ENCODE data around the gene RNF11. TPM values are rescaled to one million over a fixed set of nuclear protein-coding genes. Genes with fewer than 3 reads are reported as not detected.

The RNF11 gene
- total RNA-seq, 6 experiments from 2014 or later: 114 to 147 (median 128) TPM

DNA sequence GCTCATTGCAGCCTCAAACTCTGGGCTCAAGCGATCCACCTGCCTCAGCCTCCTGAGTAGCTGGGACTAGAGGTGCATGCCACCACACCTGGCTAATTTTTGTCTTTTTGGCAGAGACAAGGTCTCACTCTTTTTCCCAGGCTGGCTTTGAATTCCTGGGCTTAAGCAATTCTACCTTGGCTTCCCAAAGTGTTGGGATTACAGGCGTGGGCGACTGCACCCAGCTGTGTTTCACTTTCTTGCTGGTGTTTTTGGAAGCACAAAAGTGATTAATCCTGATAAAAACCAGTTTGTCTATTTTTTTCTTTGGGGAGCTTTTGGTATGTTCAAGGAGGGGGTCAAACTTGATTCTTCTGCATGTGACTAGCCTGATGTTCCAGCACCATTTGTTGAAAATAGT, 19.3 kb downstream of the RNF11 start:
- Mint-ChIP-seq H3K9me3 (no peaks in the 10 kb centered on the region), H3K4me3 (no peak overlapping the region), H3K27me3 (ENCODE audit: insufficient read depth) (no peaks in the 10 kb centered on the region), H3K36me3 (ENCODE audit: low read depth) (no peaks in the 10 kb centered on the region; the same call in 1 of the 2 replicates), H3K4me1 (ENCODE audit: low read depth) (peaks cover 32% of the 10 kb centered on the region), H3K27ac (no peak overlapping the region)
- no peak for DNase-seq
- TF ChIP-seq, protein P1, sequence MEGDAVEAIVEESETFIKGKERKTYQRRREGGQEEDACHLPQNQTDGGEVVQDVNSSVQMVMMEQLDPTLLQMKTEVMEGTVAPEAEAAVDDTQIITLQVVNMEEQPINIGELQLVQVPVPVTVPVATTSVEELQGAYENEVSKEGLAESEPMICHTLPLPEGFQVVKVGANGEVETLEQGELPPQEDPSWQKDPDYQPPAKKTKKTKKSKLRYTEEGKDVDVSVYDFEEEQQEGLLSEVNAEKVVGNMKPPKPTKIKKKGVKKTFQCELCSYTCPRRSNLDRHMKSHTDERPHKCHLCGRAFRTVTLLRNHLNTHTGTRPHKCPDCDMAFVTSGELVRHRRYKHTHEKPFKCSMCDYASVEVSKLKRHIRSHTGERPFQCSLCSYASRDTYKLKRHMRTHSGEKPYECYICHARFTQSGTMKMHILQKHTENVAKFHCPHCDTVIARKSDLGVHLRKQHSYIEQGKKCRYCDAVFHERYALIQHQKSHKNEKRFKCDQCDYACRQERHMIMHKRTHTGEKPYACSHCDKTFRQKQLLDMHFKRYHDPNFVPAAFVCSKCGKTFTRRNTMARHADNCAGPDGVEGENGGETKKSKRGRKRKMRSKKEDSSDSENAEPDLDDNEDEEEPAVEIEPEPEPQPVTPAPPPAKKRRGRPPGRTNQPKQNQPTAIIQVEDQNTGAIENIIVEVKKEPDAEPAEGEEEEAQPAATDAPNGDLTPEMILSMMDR (IDR thresholded peaks at IDR 0.05): no peak

DNA sequence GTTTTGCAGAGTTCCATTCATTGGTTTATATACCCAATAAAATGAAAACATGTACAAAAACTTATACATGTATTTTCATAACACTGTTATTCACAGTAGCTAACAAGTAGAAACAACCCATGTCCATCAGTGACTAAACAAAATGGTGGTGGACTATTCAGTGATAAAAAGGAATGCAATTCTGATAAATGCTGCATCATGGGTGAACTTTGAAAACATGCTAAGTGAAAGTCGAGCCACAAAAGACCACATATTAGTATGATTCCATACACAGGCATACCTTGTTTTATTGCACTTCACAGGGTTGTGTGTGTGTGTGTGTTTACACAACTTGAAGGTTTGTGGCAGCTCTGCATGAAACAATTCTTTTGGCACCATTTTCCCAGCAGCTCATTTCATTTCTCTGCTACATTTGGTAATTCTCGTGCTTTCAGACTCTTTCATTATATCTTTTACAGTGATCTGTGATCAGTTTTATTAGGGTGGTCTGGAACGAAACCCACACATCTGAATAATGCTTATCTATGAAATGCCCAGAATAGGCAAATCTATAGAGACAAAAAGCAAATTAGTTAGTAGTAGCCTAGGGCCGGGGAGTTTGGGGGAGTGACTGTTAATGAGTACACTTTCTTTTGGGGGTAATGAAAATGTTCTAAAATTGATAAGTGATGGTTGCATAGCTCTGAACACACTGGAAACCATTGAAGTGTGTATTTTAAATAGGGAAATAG, 27.2 kb downstream of the RNF11 start:
- H3K4me1 Mint-ChIP-seq (ENCODE audit: low read depth): peaks cover 87% of the 10 kb centered on the region
- TF ChIP-seq, protein P1 (IDR thresholded peaks at IDR 0.05): no peak
- peak overlapping the region; percentile 44 for H3K27ac Mint-ChIP-seq

DNA sequence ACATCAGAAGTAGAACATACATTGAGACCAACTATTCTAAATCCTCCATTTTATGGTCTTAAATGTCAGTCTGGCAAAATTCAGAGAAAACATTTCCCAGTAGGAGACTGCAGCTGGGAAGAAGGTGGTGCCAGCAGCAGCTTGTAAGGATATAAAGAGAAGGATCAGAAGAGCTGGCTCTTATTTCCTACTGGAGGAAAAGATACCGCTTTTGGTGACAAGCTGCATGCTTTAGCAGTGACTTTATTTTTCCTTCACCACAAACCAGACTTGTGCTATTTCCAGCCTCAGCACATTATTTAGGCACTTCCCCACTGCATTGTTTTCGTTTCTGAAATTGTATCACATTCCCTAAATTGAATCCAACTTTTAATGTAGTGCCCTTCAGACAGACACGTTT, 28.4 kb downstream of the RNF11 start:
- TF ChIP-seq, protein P1 (IDR thresholded peaks at IDR 0.05): no peak
- peak; percentile 91 for DNase-seq
- H3K4me1 Mint-ChIP-seq (ENCODE audit: low read depth): peaks cover 90% of the 10 kb centered on the region
- H3K27ac Mint-ChIP-seq: peak overlapping the region; percentile 72
- peaks cover 5% of the 10 kb centered on the region; the same call in 1 of the 2 replicates for H3K36me3 Mint-ChIP-seq (ENCODE audit: low read depth)
- no peaks in the 10 kb centered on the region for H3K27me3 Mint-ChIP-seq (ENCODE audit: insufficient read depth)
- H3K4me3 Mint-ChIP-seq: peak overlapping the region; percentile 38
- no peaks in the 10 kb centered on the region for H3K9me3 Mint-ChIP-seq

More for the DNA sequence above, 27.2 kb downstream of the RNF11 start:
- Mint-ChIP-seq H3K9me3 (no peaks in the 10 kb centered on the region), H3K4me3 (no peak overlapping the region; the same call in 1 of the 2 replicates), H3K27me3 (ENCODE audit: insufficient read depth) (no peaks in the 10 kb centered on the region), H3K36me3 (ENCODE audit: low read depth) (peaks cover 5% of the 10 kb centered on the region; the same call in 1 of the 2 replicates)
- DNase-seq: no peak

DNA sequence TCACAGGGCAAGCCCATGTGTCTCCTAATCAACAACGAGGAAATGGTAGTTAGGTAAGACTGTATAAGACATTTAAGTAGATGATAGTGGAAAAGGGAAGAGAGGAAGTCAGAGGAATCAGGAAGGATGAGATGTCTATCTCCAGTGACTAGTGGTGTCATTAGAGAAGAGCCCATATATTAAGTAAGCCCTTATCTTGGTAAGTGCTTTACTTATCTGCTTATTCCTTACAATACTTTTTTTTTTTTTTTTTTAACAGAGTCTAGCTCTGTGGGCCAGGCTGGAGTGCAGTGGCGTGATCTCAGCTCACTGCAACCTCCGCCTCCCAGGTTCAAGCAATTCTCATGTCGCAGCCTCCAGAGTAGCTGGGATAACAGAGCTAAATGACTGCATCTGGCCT, 29.5 kb downstream of the RNF11 start:
- no peak for DNase-seq
- TF ChIP-seq, protein P1 (IDR thresholded peaks at IDR 0.05): no peak
- Mint-ChIP-seq H3K36me3 (ENCODE audit: low read depth) (peaks cover 6% of the 10 kb centered on the region; the same call in 1 of the 2 replicates), H3K9me3 (no peaks in the 10 kb centered on the region), H3K27me3 (ENCODE audit: insufficient read depth) (no peaks in the 10 kb centered on the region), H3K4me3 (peak overlapping the region; percentile 11; the same call in 1 of the 2 replicates), H3K27ac (peak overlapping the region; percentile 30), H3K4me1 (ENCODE audit: low read depth) (peaks cover 85% of the 10 kb centered on the region)

DNA sequence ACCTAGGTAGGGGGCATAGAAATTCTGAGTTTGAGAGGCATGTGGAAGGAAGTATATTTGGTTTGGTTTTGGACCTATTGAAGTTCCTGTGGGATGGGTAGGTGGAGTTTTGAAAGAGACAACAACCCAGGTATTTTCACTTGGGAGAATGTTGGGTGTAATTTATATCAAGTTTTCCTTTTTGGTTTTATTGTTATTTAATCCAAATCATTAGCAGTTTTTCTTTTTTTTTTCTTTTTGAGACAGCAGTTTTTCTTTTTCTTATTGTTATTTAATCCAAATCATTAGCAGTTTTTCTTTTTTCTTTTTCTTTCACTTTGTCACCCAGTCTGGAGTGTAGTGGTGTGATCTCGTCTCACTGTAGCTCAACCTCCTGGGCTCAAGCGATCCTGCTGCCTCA, 30.1 kb downstream of the RNF11 start:
- peaks cover 85% of the 10 kb centered on the region for H3K4me1 Mint-ChIP-seq (ENCODE audit: low read depth)
- peaks cover 12% of the 10 kb centered on the region for H3K36me3 Mint-ChIP-seq (ENCODE audit: low read depth)
- peak overlapping the region; percentile 24; the same call in 1 of the 2 replicates for H3K4me3 Mint-ChIP-seq
- TF ChIP-seq, protein P1 (IDR thresholded peaks at IDR 0.05): no peak
- DNase-seq: no peak
- no peaks in the 10 kb centered on the region for H3K9me3 Mint-ChIP-seq
- no peaks in the 10 kb centered on the region for H3K27me3 Mint-ChIP-seq (ENCODE audit: insufficient read depth)
- peak overlapping the region; percentile 63 for H3K27ac Mint-ChIP-seq
